ENCODE measurements around the gene ZCCHC3. TPM values are rescaled to one million over a fixed set of nuclear protein-coding genes. Genes with fewer than 3 reads are reported as not detected.
"Not testable (repeated sequence)": the region's sequence is repeated elsewhere in the genome, so short reads cannot be mapped to it uniquely, and the experiment has no call there.

ZCCHC3 gene
- total RNA-seq, 2 experiments from 2014 or later, result 30.0 to 30.6 TPM

GRCh38 chr20:328027-328974, 30.9 kb downstream of the ZCCHC3 start:
- ATAC-seq (ENCODE audit: low read depth) (no peak), DNase-seq (no peak)
- no peaks in the 10 kb centered on the region for H3K27me3 Mint-ChIP-seq
- POLR2A ChIA-PET, result interaction anchor here (0.7 to 1.3 kb wide), 3 partner anchors 17 to 31 kb away, joined by 3 to 9 read pairs (median 3); partner anchors contain the start of gene ZCCHC3
- no peaks in the 10 kb centered on the region for H3K9me3 Mint-ChIP-seq
- peak overlapping the region; percentile 82 for H3K4me3 Mint-ChIP-seq
- peaks cover 31% of the 10 kb centered on the region for H3K4me1 Mint-ChIP-seq
- no peaks in the 10 kb centered on the region for H3K36me3 Mint-ChIP-seq
- peak overlapping the region; percentile 15 for H3K27ac Mint-ChIP-seq

- peaks cover 27% of the 10 kb centered on the region for H3K4me1 Mint-ChIP-seq
- no peak for DNase-seq
- POLR2A ChIA-PET, result interaction anchor here (0.6 to 1.3 kb wide), 3 partner anchors 17 to 41 kb away, joined by 3 to 9 read pairs (median 4); partner anchors contain the start of gene ZCCHC3
- ATAC-seq (ENCODE audit: low read depth), result no peak
- H3K4me3 Mint-ChIP-seq, result peak overlapping the region; percentile 59
- H3K9me3 Mint-ChIP-seq, result no peaks in the 10 kb centered on the region
- peak overlapping the region; percentile 47 for H3K27ac Mint-ChIP-seq
- no peaks in the 10 kb centered on the region for H3K36me3 Mint-ChIP-seq
- no peaks in the 10 kb centered on the region for H3K27me3 Mint-ChIP-seq
Measured at GRCh38 chr20:328975-329695, 31.8 kb downstream of the ZCCHC3 start.

GRCh38 chr20:329851-330232, 32.5 kb downstream of the ZCCHC3 start:
- H3K27ac Mint-ChIP-seq, result no peak overlapping the region
- DNase-seq (no peak), ATAC-seq (ENCODE audit: low read depth) (no peak)
- H3K27me3 Mint-ChIP-seq, result no peaks in the 10 kb centered on the region
- H3K4me1 Mint-ChIP-seq, result peaks cover 24% of the 10 kb centered on the region
- no peaks in the 10 kb centered on the region for H3K9me3 Mint-ChIP-seq
- no peak overlapping the region for H3K4me3 Mint-ChIP-seq
- no peaks in the 10 kb centered on the region for H3K36me3 Mint-ChIP-seq
- POLR2A ChIA-PET, result interaction anchor here (1.0 to 1.3 kb wide), 4 partner anchors 11 to 33 kb away, joined by 3 to 9 read pairs (median 4); partner anchors contain the start of gene ZCCHC3

- H3K27me3 Mint-ChIP-seq, result no peaks in the 10 kb centered on the region
- peak; percentile 49 for DNase-seq
- no peak overlapping the region for H3K4me3 Mint-ChIP-seq
- H3K27ac Mint-ChIP-seq, result no peak overlapping the region
- H3K9me3 Mint-ChIP-seq, result no peaks in the 10 kb centered on the region
- H3K4me1 Mint-ChIP-seq, result peaks cover 22% of the 10 kb centered on the region
- H3K36me3 Mint-ChIP-seq, result no peaks in the 10 kb centered on the region
- peak; percentile 16 for ATAC-seq (ENCODE audit: low read depth)
- POLR2A ChIA-PET, result interaction anchor here (0.5 to 1.4 kb wide), 5 partner anchors 12 to 41 kb away, joined by 3 to 5 read pairs (median 3); partner anchors contain the start of gene ZCCHC3
Measured at GRCh38 chr20:330233-331149, 33.1 kb downstream of the ZCCHC3 start.

- H3K27ac Mint-ChIP-seq, result no peak overlapping the region
- DNase-seq (no peak), ATAC-seq (ENCODE audit: low read depth) (no peak)
- POLR2A ChIA-PET, result no interaction called here
- H3K4me3 Mint-ChIP-seq, result no peak overlapping the region
- H3K27me3 Mint-ChIP-seq, result no peaks in the 10 kb centered on the region
- no peaks in the 10 kb centered on the region for H3K9me3 Mint-ChIP-seq
- no peaks in the 10 kb centered on the region for H3K36me3 Mint-ChIP-seq
- peaks cover 7% of the 10 kb centered on the region for H3K4me1 Mint-ChIP-seq
Measured at GRCh38 chr20:334578-334977, 37.2 kb downstream of the ZCCHC3 start.

GRCh38 chr20:336040-336439, 38.7 kb downstream of the ZCCHC3 start:
- DNase-seq; ATAC-seq (ENCODE audit: low read depth); H3K9me3 Mint-ChIP-seq; H3K4me3 Mint-ChIP-seq; H3K36me3 Mint-ChIP-seq; H3K27ac Mint-ChIP-seq; H3K4me1 Mint-ChIP-seq; H3K27me3 Mint-ChIP-seq: not testable (repeated sequence)
- POLR2A ChIA-PET, result interaction anchor here (1.0 kb wide), 1 partner anchor 38 kb away, joined by 3 read pairs; the partner anchor contains the start of gene ZCCHC3

GRCh38 chr20:341682-342081, 44.3 kb downstream of the ZCCHC3 start:
- no peak for DNase-seq
- Mint-ChIP-seq H3K27ac (no peak overlapping the region), H3K4me1 (peaks cover 9% of the 10 kb centered on the region), H3K4me3 (no peak overlapping the region), H3K9me3 (peaks cover 2% of the 10 kb centered on the region), H3K36me3 (peaks cover 2% of the 10 kb centered on the region), H3K27me3 (peaks cover 4% of the 10 kb centered on the region)
- POLR2A ChIA-PET, result interaction anchor here (0.7 kb wide), 1 partner anchor 21 kb away, joined by 3 read pairs; no protein-coding TSS in a partner anchor
- no peak for ATAC-seq (ENCODE audit: low read depth)

GRCh38 chr20:343107-343506, 45.7 kb downstream of the ZCCHC3 start:
- Mint-ChIP-seq H3K36me3 (peaks cover 2% of the 10 kb centered on the region), H3K4me1 (peaks cover 8% of the 10 kb centered on the region), H3K9me3 (peaks cover 2% of the 10 kb centered on the region), H3K27me3 (peaks cover 4% of the 10 kb centered on the region), H3K4me3 (no peak overlapping the region), H3K27ac (no peak overlapping the region)
- no peak for DNase-seq
- ATAC-seq (ENCODE audit: low read depth), result no peak
- POLR2A ChIA-PET, result no interaction called here

GRCh38 chr20:346033-346639, 48.8 kb downstream of the ZCCHC3 start:
- peak overlapping the region; percentile 66 for H3K27ac Mint-ChIP-seq
- H3K4me3 Mint-ChIP-seq, result peak overlapping the region; percentile 63
- H3K9me3 Mint-ChIP-seq, result peaks cover 2% of the 10 kb centered on the region
- DNase-seq, result no peak
- ATAC-seq (ENCODE audit: low read depth), result no peak
- peaks cover 5% of the 10 kb centered on the region for H3K36me3 Mint-ChIP-seq
- H3K4me1 Mint-ChIP-seq, result peaks cover 15% of the 10 kb centered on the region
- POLR2A ChIA-PET, result interaction anchor here (1.3 kb wide), 1 partner anchor 49 kb away, joined by 3 read pairs; the partner anchor contains the start of gene ZCCHC3
- H3K27me3 Mint-ChIP-seq, result peaks cover 4% of the 10 kb centered on the region

GRCh38 chr20:346640-347316, 49.4 kb downstream of the ZCCHC3 start, which contains the start of gene NRSN2:
NRSN2 (plus strand) TSS chr20:347111; CDS start chr20:349644, 2,533 bp downstream.
- Mint-ChIP-seq H3K36me3 (peaks cover 5% of the 10 kb centered on the region), H3K9me3 (peaks cover 2% of the 10 kb centered on the region), H3K4me3 (peak within 1 kb of the TSS; percentile 99), H3K27ac (peak within 1 kb of the TSS; percentile 95), H3K27me3 (peaks cover 4% of the 10 kb centered on the region), H3K4me1 (peaks cover 20% of the 10 kb centered on the region)
- POLR2A ChIA-PET, result no interaction called here
- peak; percentile 54 for DNase-seq
- ATAC-seq (ENCODE audit: low read depth), result peak; percentile 19

- POLR2A ChIA-PET, result no interaction called here
- peak overlapping the region; percentile 99 for H3K4me3 Mint-ChIP-seq
- H3K36me3 Mint-ChIP-seq, result peaks cover 5% of the 10 kb centered on the region
- H3K9me3 Mint-ChIP-seq, result peaks cover 2% of the 10 kb centered on the region
- DNase-seq, result no peak
- no peak overlapping the region for H3K27ac Mint-ChIP-seq
- H3K27me3 Mint-ChIP-seq, result peaks cover 4% of the 10 kb centered on the region
- no peak for ATAC-seq (ENCODE audit: low read depth)
- peaks cover 25% of the 10 kb centered on the region for H3K4me1 Mint-ChIP-seq
Measured at GRCh38 chr20:347317-347639, 49.9 kb downstream of the ZCCHC3 start.

Measured in activated naive CD8-positive, alpha-beta T cell treated with anti-CD3 and anti-CD28 coated beads, Interleukin-2, amount 10 ng/mL, durations not matched to agents 7 days and 5 days (primary cell).